ENCODE data around the gene ACTG2.

ACTG2 gene

DNA sequence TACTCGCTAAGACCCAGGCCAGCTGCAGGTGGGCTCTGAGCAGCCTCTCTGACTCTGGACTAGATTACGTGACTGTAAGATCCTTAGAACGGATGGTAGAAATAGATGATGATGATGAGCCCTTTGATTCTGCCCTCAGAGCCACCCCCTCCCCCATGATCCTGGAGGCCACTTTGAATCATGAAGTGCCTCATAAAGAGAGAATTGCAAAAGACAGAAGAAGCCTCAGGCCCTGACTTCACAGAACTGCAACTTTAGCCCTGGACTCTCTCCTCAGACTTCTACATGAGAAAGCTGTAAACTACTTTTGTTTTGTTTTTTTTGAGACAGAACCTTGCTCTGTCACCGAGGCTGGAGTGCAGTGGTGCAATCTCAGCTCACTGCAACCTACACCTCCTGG is 76.5 kb downstream of the ACTG2 start:
- DNase-seq (ENCODE audit: low read depth), result no peak
